Measurements from ENCODE around the gene HOXB7. TPM values are rescaled to one million over a fixed set of nuclear protein-coding genes. Genes with fewer than 3 reads are reported as not detected.
A peak's percentile ranks its signal among the peaks of the same experiment; 100 is the strongest.

HOXB7 gene
- total RNA-seq, 1 donor from 2014 or later: 3.6 TPM

DNA sequence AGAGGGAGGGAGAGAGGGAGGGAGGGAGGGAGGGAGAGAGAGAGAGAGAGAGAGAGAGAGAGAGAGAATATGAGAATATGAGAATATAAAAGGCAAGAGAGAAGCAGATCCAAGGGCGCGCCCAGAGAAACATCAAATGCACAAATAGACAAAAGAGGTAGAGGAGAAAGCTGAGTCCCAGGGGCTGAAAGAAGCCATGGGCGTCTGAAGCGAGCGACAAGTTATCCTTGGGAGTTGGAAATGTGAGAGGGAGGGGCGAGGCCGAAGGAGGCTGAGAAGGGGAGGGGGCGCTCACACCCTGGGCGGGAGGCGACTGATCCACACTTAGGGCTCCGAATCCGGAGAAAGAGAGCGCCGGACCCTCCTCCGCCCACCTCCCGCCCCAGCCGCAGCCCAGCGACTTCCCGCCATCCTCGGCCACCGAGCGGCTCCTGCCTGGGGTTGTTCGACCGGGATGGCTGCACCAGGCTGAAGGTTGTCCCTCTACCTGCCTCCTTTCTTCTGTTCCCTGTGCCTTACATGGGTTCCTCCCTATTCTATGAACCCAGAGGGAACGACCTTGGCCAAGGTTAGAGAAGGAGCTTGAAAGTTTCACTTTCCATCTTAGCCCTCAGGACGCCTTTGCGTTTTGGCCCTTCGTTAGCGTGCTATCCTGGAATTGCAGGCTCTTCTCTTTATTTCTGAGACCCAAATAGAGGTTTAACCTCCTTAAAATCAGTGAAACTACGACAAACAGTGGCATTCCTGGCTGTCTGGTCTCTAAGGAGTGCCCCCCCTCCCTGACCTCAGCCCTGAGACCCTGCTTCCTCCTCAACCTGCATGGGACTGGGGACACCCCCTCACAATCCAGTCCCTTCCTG, 36.5 kb upstream of the HOXB7 start:
- TF ChIP-seq CTCF (IDR thresholded peaks at IDR 0.05; ENCODE audit: unreplicated experiment): no peak
- DNase-seq (ENCODE audit: low spot score): no peak
- H3K36me3 Mint-ChIP-seq (ENCODE audit: low read depth, unreplicated experiment): no peaks in the 10 kb centered on the region
- H3K9me3 Mint-ChIP-seq (ENCODE audit: unreplicated experiment): no peaks in the 10 kb centered on the region
- H3K27ac Mint-ChIP-seq (ENCODE audit: unreplicated experiment): no peak overlapping the region
- peak overlapping the region; percentile 47 for H3K4me3 Mint-ChIP-seq (ENCODE audit: unreplicated experiment)
- peaks cover 2% of the 10 kb centered on the region for H3K4me1 Mint-ChIP-seq (ENCODE audit: unreplicated experiment)
- H3K27me3 Mint-ChIP-seq (ENCODE audit: unreplicated experiment): peaks cover 27% of the 10 kb centered on the region

DNA sequence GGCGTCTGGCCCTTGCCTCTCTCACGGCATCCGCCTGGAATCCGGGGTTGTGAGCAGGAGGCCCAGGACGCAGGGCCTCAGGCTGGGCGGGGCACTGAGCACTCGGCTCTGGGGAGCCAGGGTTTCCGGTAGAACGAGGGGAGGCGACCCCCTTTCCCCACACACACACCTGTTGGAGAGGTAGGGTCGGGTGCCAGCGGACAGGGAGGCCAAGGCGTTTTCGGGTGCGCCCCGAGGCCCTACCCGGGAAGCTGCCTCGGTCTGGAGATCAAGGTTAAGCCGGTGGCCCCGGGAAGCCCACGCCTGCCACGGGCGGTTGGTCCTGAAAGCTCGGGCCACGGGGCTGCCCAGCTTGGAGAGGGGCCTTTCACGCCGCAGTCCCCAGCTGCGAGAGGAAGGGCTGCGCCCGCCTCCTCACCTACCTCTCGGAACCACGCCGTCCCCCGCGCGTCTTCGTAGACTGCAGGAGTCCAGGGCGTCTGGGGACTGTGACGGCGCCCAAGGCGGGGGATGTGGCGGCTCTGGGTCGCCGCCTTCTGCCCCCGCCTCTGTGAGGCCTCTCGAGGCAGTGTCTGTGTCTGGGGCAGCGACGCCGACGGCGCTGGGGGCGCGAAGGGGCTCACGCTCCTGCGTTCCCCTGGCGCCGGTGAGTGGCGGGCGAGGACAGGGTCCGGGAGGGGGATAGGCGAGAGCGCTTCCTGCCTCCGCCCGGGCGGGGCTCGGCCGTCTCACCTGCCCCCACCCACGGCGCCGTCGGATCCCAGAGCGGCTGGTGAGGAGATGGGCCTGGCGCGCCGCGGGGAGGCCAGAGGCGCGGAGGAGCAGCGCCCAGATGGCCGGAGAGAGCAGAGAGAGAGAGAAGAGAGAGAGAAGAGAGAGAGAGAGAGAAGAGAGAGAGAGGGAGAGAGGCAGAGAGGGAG, 35.6 kb upstream of the HOXB7 start:
- Mint-ChIP-seq H3K27me3 (ENCODE audit: unreplicated experiment) (peaks cover 33% of the 10 kb centered on the region), H3K9me3 (ENCODE audit: unreplicated experiment) (no peaks in the 10 kb centered on the region), H3K4me3 (ENCODE audit: unreplicated experiment) (no peak overlapping the region), H3K4me1 (ENCODE audit: unreplicated experiment) (peaks cover 5% of the 10 kb centered on the region), H3K36me3 (ENCODE audit: low read depth, unreplicated experiment) (no peaks in the 10 kb centered on the region), H3K27ac (ENCODE audit: unreplicated experiment) (no peak overlapping the region)
- no peak for DNase-seq (ENCODE audit: low spot score)
- TF ChIP-seq CTCF (IDR thresholded peaks at IDR 0.05; ENCODE audit: unreplicated experiment): no peak

- no peaks in the 10 kb centered on the region for H3K9me3 Mint-ChIP-seq (ENCODE audit: unreplicated experiment)
- H3K27me3 Mint-ChIP-seq (ENCODE audit: unreplicated experiment): peaks cover 36% of the 10 kb centered on the region
- H3K4me1 Mint-ChIP-seq (ENCODE audit: unreplicated experiment): peaks cover 5% of the 10 kb centered on the region
- no peak for TF ChIP-seq CTCF (IDR thresholded peaks at IDR 0.05; ENCODE audit: unreplicated experiment)
- H3K4me3 Mint-ChIP-seq (ENCODE audit: unreplicated experiment): peak overlapping the region; percentile 63
- DNase-seq (ENCODE audit: low spot score): no peak
- H3K36me3 Mint-ChIP-seq (ENCODE audit: low read depth, unreplicated experiment): no peaks in the 10 kb centered on the region
- no peak overlapping the region for H3K27ac Mint-ChIP-seq (ENCODE audit: unreplicated experiment)
These were observed 34.9 kb upstream of the HOXB7 start for GRCh38 chr17:48645639-48646182.

DNA sequence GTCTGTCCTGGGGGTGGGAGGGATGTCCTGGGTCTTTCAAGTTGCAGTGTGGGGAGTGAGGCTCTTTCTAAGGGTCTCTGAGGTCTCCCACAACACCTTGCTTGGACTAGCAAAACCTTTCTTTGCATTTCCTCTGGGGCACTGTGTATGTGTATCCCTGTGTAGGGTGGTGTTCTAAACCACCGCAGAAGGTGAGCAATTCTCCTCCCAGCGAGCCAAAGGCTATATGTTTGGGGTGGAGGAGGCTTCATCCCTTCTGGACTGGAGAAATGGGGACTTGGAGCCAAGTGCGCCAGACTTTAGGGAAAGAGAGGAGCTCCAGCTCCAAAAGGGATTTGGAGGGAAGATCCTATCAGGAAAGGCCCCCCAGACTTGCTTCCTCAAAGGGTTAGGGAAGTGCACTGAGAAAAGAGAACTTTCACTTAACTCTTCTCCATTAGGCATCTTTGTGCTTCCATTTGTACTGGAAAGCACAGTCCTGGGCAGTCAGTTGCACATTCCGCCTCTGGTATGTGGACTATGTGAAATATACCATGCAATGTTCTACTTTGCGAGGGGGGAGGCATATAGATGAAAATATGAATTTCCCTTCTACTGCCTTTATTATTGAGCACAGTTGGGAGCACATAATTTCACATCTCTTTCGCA, 34.2 kb upstream of the HOXB7 start:
- Mint-ChIP-seq H3K9me3 (ENCODE audit: unreplicated experiment) (no peaks in the 10 kb centered on the region), H3K4me3 (ENCODE audit: unreplicated experiment) (no peak overlapping the region), H3K27me3 (ENCODE audit: unreplicated experiment) (peaks cover 35% of the 10 kb centered on the region), H3K36me3 (ENCODE audit: low read depth, unreplicated experiment) (no peaks in the 10 kb centered on the region), H3K4me1 (ENCODE audit: unreplicated experiment) (peaks cover 5% of the 10 kb centered on the region), H3K27ac (ENCODE audit: unreplicated experiment) (no peak overlapping the region)
- no peak for DNase-seq (ENCODE audit: low spot score)
- TF ChIP-seq CTCF (IDR thresholded peaks at IDR 0.05; ENCODE audit: unreplicated experiment): no peak

Data from endothelial cell (in vitro differentiated cells).